Osteocyte (in vitro differentiated cells): Measurements from ENCODE around the gene FMOD. TPM values are rescaled to one million over a fixed set of nuclear protein-coding genes. Genes with fewer than 3 reads are reported as not detected.

Experiments used
- DNase-seq: peaks from one replicate; pipeline ENCODE4 v3.0.0; 2021; ENCODE audit warnings: mixed read lengths; ENCODE audit not compliant: unreplicated experiment; ENCODE audit errors: extremely low spot score
- H3K27ac Mint-ChIP-seq: one replicate; pipeline ENCODE4 v1.8.0; 2021; ENCODE audit warnings: mild to moderate bottlenecking, mixed read lengths; ENCODE audit not compliant: unreplicated experiment
- H3K27me3 Mint-ChIP-seq: one replicate; pipeline ENCODE4 v1.8.0; 2021; ENCODE audit warnings: mixed read lengths; ENCODE audit not compliant: unreplicated experiment
- H3K36me3 Mint-ChIP-seq: one replicate; pipeline ENCODE4 v1.8.0; 2021; ENCODE audit warnings: mixed read lengths; ENCODE audit not compliant: unreplicated experiment
- H3K4me1 Mint-ChIP-seq: one replicate; pipeline ENCODE4 v1.8.0; 2021; ENCODE audit warnings: mixed read lengths; ENCODE audit not compliant: unreplicated experiment
- H3K4me3 Mint-ChIP-seq: one replicate; pipeline ENCODE4 v1.8.0; 2021; ENCODE audit warnings: mild to moderate bottlenecking, moderate library complexity, mixed read lengths; ENCODE audit not compliant: unreplicated experiment
- H3K9me3 Mint-ChIP-seq: one replicate; pipeline ENCODE4 v1.8.0; 2021; ENCODE audit warnings: mixed read lengths; ENCODE audit not compliant: unreplicated experiment
- total RNA-seq: library from RNA; stranded (reverse); gene quantifications from 2 replicates; pipeline ENCODE4 v1.2.1, GENCODE V29; 2021
- TF ChIP-seq, protein P1 (sequence below): fragments of 200-600 bp; sonication (generic); IDR thresholded peaks from 2 replicates; pipeline ENCODE4 v1.5.0; 2021; ENCODE audit warnings: antibody characterized with exemption, mild to moderate bottlenecking, moderate library complexity

Gene FMOD
- total RNA-seq, 1 donor from 2014 or later: not detected

DNA sequence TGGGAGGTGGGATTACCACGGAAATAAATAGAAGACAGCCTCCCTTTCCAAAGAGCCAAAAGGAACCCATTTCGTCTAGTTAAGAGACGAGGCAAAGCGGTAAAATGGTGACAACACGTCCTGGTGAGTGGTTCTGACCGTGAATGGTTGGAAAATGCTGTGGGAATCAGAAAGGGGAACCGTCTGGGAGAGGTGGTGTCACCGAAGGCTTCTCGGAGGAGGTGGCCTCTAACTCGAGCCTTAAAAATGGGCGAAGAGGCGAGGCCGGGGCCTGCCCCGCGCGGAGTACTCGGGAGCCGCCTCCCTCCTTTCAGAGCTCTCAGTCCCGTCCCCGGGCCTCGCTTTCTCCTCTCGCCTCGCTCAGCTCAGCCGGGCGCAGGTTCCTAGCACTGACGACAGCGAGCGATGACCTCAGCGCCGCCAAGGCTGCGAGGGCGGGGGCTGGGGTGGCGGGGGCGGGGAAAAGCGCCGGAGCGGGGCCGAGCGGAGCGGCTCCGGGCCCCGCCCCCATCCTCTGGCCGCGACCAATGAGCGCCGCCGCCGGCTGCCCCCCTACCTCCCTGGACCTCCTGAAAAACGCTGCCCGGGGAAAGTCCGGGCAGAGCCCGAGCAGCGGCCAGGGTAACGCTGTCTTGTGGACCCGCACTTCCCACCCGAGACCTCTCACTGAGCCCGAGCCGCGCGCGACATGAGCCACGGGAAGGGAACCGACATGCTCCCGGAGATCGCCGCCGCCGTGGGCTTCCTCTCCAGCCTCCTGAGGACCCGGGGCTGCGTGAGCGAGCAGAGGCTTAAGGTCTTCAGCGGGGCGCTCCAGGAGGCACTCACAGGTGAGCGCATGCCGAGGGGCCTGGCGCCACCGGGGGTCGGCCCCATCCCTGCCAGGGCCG lies 45.8 kb downstream of the FMOD start, which contains the start of gene BTG2:
TSS of gene BTG2 (plus strand) at position 601 of the 890 bp plus-strand sequence. CDS start at position 689, 88 bp downstream.
- TF ChIP-seq, protein P1, sequence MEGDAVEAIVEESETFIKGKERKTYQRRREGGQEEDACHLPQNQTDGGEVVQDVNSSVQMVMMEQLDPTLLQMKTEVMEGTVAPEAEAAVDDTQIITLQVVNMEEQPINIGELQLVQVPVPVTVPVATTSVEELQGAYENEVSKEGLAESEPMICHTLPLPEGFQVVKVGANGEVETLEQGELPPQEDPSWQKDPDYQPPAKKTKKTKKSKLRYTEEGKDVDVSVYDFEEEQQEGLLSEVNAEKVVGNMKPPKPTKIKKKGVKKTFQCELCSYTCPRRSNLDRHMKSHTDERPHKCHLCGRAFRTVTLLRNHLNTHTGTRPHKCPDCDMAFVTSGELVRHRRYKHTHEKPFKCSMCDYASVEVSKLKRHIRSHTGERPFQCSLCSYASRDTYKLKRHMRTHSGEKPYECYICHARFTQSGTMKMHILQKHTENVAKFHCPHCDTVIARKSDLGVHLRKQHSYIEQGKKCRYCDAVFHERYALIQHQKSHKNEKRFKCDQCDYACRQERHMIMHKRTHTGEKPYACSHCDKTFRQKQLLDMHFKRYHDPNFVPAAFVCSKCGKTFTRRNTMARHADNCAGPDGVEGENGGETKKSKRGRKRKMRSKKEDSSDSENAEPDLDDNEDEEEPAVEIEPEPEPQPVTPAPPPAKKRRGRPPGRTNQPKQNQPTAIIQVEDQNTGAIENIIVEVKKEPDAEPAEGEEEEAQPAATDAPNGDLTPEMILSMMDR: no peak
- H3K27ac Mint-ChIP-seq: peak within 1 kb of the TSS; percentile 93
- H3K36me3 Mint-ChIP-seq: peaks cover 33% of the 10 kb centered on the region
- H3K27me3 Mint-ChIP-seq: peaks cover 7% of the 10 kb centered on the region
- DNase-seq: peak; percentile 95
- peak within 1 kb of the TSS; percentile 95 for H3K4me3 Mint-ChIP-seq
- no peaks in the 10 kb centered on the region for H3K9me3 Mint-ChIP-seq
- peaks cover 52% of the 10 kb centered on the region for H3K4me1 Mint-ChIP-seq

DNA sequence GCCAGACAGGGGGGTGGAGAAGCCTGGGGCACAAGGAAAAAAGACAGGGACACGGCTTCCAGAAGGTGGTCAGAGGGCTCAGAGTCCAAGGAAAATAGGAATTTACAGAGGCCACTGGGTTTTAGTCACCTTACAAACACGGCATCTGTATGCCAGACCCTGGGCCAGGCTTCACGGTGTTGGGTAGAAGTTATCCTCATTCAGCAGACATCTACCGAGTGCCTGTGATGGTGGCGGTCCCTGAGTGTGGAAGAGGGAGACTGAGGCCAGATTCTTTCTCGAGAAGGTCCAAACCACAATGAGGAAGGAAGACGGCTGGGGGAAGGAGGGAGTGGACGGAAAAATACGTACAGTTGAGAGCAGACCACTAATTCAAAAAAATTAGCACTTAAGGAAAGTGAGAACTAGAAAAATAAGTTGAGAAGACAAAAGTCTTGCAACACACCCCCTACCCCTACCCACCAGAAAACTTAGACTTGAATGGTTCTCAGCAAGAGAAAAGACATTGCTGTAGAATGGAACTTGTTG lies 46.5 kb downstream of the FMOD start:
- DNase-seq: no peak
- Mint-ChIP-seq H3K27ac (peak overlapping the region; percentile 79), H3K9me3 (no peaks in the 10 kb centered on the region), H3K4me1 (peaks cover 46% of the 10 kb centered on the region), H3K36me3 (peaks cover 26% of the 10 kb centered on the region), H3K4me3 (peak overlapping the region; percentile 64), H3K27me3 (peaks cover 11% of the 10 kb centered on the region)
- TF ChIP-seq, protein P1: no peak

DNA sequence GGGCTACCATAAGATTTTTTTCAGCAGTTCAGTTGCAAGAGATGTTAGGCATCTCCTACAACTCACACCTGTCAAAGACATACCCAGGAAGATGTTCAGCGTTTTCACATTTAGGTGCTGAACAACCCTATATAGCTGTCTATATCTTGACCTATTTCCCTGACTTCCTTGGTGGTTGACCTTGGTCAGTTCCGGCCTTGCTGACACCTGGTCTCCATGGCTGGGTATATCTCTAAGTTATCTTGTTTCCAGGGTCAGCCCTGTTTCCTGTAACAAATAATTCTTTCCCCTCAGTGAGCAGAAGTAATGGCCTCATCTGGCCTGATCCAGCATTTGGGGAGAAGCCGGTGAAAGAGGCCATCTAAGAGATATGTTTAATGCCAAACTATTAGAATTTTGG lies 48.0 kb downstream of the FMOD start:
- H3K4me1 Mint-ChIP-seq: peaks cover 30% of the 10 kb centered on the region
- no peaks in the 10 kb centered on the region for H3K9me3 Mint-ChIP-seq
- TF ChIP-seq, protein P1: no peak
- peaks cover 20% of the 10 kb centered on the region for H3K27me3 Mint-ChIP-seq
- peaks cover 10% of the 10 kb centered on the region for H3K36me3 Mint-ChIP-seq
- DNase-seq: no peak
- H3K27ac Mint-ChIP-seq: no peak overlapping the region
- H3K4me3 Mint-ChIP-seq: no peak overlapping the region

DNA sequence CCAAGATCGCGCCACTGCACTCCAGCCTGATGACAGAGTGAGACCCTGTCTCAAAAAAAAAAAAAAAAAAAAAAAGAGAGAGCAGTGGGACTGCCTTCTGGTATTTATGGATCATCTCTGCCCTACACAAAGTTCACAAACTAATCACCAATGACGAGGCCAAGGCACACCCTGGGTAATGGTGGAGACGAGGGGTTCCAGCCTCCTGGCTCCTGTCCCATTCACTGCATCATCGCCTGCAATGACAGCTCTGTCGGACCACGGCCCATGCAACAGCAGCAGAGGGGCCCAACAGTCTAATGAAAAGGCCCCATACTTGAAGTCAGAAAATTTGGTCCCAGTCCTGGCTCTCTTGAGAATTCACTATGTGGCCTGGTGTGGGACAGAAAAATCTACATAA lies 48.5 kb downstream of the FMOD start:
- TF ChIP-seq, protein P1: no peak
- Mint-ChIP-seq H3K4me1 (peaks cover 26% of the 10 kb centered on the region), H3K4me3 (no peak overlapping the region), H3K36me3 (peaks cover 7% of the 10 kb centered on the region), H3K27me3 (peaks cover 20% of the 10 kb centered on the region), H3K9me3 (no peaks in the 10 kb centered on the region), H3K27ac (no peak overlapping the region)
- DNase-seq: no peak

DNA sequence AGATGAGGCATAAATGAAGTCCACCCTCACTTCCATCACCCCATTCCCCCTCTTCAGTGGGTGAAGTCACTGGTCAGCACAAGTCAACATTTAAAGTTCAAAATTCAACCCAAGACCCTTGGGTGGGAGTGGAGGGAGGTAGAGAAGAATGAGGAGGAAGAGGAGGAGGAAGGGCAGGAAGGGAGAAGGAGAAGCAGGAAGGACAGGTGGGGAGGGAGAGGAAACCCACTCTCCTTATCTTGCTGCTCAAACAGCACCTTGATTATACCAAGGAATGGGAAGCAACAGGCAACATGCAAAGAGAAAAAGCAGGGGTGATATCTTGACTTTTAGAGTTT lies 49.6 kb downstream of the FMOD start:
- peaks cover 20% of the 10 kb centered on the region for H3K27me3 Mint-ChIP-seq
- H3K4me1 Mint-ChIP-seq: peaks cover 28% of the 10 kb centered on the region
- H3K9me3 Mint-ChIP-seq: no peaks in the 10 kb centered on the region
- no peaks in the 10 kb centered on the region for H3K36me3 Mint-ChIP-seq
- TF ChIP-seq, protein P1: no peak
- no peak overlapping the region for H3K4me3 Mint-ChIP-seq
- DNase-seq: no peak
- H3K27ac Mint-ChIP-seq: no peak overlapping the region
